Measurements from ENCODE around the gene TMEM267.
"Not testable (repeated sequence)": the region's sequence is repeated elsewhere in the genome, so short reads cannot be mapped to it uniquely, and the experiment has no call there.

TMEM267 gene

DNA sequence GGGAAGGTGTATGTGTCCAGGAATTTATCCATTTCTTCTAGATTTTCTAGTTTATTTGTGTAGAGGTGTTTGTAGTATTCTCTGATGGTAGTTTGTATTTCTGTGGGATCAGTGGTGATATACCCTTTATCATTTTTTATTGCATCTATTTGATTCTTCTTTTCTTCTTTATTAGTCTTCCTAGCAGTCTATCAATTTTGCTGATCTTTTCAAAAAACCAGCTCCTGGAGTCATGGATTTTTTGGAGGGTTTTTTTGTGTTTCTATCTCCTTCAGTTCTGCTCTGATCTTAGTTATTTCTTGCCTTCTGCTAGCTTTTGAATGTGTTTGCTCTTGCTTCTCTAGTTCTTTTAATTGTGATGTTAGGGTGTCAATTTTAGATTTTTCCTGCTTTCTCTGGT is 42.1 kb downstream of the TMEM267 start:
- FAIRE-seq = not testable (repeated sequence)

DNA sequence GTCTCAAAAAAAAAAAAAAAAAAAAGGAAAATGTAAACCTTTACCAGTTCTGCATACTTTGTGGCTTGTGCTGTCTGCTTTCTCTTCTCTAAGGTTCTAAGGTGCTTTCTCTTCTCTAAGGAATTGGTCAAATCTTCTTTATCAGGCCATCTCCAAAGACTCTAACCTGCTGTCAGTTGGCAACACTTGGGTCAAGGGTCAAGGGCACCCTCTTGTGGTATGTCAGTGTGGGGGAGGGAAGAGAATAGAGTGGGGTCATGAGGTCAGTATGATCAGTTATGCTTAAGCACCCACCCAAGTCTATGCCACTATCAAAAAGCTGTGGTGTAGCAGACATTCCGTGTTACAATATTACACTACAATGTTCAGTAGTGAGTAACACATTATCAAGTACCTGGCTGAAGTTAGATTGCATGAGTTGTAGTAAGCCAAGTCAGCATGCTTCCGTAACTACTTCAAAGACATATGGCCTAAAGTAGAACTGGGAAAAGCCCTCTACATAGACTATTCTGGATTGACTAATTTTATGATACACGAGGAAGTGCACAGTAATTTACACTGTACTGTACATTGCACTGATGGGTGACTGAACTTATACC is 46.5 kb downstream of the TMEM267 start:
- FAIRE-seq = no peak

DNA sequence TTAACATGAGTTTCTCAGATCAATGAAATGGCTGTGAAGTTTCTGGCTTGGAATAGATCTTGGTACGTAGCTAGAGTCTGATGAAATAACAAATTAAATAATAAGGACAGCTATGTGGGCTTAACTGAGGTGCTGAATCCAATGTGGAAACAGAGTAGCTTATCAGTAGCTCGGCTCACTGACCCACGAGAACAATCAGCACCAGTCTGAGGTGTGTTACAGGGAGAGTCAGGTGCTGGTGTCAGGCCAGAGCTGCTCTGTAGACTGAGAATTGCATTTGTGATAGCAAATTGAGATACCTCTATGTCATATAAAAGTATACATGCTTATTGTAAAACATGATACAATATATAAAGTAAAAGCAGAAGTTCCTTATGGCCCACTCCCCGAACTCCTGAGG is 50.3 kb downstream of the TMEM267 start:
- no peak for FAIRE-seq

DNA sequence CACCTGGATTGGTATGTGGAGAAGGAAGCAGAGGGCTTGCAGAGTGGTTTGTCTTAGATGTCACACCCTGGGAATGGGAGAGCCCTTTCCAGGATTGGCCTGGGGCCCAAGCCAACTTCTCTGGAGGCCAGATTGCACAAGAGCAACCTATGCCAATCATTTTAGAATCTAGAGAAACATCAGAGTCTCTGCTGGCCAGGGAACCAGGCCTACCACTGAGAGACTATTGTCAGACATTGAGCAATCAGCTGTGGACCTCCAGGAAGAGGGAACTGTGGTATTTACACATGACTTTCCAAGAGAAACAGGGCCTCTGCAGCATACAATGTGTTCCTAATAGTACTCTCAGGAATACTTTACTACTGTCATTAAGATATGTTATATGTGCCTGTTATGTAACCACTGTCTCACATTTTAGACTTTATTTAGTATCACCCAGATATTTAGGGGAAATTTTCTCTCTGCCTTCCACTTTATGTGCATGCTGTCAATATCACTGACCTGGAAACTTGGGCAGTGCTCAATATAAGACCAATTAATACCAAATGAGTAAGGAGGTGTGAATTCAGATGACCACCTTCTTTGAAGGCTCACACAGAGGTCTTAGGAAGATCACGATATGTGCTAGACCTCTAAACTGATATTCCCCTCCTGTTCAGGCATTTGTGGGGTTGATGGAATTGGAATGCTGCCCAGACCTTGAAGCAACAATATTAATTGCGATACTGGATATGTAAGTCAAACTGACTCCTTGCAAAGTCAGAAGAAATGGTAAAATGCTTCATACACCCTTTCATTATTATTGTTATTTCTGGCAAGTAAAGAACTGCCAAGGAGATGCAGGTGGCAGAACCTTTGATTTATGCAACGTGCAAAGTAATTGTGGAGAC is 50.9 kb downstream of the TMEM267 start:
- FAIRE-seq = no peak

DNA sequence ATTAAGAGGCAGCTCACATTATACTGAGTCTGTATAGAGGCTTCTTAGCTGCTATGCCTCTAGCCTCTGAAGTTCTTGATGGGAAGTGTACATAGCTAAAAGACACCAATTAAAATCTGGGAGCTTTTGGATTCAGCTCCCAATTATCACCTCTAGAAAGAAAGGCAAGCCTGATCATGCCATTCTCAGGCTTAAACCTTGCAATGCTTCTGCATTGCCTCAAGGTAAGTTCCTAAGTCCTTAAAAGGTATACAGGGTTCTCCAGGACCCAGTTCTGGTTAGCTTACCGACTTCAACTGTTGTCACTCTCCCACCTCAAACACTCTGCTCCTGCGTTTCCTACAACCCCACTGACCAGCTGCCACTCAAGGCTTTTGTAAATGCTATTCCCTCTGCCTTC is 54.0 kb downstream of the TMEM267 start:
- no peak for FAIRE-seq

DNA sequence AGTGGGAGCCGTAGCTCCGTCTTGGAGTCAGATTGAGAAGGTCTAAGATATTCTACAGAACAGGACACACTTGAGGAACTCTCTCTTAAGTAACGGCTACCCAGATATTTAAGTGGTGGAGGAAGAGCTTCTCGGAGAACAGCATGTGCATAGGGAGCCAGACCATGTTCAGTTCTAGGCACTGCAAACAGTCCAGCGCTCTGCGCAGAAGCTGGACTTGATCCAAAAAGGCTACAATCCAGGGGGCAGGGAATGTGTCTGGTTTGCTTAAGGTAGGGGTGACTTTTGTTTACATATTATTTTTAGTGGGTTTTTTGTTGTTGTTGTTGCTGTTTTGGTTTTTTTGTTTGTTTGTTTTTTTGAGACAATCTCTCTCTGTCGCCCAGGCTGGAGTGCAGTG is 54.6 kb downstream of the TMEM267 start:
- FAIRE-seq = no peak

DNA sequence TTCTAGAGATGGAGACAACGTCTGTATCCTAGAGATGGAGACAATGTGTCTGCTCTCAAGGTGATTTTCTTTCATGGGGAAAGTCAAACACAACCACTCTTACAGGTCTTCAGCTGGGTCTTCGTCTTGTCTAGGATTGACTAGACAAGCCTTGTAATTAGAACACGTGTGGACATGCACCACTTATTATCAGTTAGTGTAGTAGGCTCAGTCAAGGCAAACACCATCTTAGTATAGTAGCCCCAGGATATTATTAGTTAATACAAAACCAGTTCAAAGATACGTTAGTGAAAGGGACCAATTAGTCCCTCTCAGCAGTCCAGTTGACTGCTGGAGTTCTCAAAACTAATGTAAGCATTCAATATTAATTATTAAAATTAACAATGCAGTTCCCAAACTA is 56.4 kb downstream of the TMEM267 start:
- FAIRE-seq = no peak

DNA sequence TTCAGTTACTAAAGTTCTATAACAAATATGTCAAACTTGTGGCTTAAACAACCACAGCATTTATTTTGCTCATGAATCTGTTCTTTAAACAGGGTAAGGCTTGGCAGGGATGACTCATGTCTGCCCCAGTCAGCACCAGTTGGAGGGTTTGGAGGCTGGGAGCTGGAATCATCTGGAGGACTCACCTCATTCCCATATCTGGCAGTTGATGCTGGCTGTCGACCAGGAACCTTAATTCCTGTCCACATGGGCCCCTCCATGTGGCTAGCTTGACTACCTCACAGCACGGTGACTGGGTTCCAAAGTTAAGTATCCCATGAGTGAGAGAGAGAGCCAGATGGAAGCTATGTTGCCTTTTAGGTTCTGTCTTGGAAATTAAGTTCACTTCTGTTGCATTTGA is 57.7 kb downstream of the TMEM267 start:
- FAIRE-seq = no peak

DNA sequence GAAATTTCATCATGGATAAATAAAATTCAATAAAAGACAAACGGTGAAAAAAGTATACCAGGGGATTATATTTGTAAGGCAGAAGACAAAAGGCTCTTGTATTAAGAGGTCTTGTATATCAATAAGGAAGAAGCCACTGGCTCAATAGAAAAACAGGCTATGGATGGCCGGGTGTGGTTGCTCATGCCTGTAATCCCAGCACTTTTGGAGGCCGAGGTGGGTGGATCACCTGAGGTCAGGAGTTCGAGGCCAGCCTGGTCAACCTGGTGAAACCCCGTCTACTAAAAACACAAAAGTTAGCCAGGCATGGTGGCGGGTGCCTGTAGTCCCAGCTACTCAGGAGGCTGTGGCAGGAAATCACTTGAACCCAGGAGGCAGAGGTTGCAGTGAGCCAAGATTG is 60.6 kb downstream of the TMEM267 start:
- not testable (repeated sequence) for FAIRE-seq

DNA sequence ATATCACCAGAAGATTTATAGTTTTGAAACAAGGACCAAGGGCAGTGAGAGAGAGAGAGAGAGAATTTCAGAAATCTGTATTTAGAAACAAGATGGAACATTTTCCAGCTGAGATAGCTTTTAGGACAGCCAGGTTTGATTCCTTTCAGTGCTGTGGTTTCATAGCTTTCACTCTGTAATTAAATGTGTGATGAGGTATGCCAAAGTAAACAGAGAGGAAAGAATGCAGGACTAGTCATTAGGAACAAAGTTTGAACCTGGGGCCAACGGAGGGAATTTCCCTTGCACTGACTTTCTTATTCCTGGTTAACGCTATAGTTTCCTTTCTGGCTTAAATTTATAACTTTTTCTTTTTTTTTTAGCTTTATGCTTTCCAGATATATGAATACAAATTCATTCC is 61.5 kb downstream of the TMEM267 start:
- FAIRE-seq = no peak

DNA sequence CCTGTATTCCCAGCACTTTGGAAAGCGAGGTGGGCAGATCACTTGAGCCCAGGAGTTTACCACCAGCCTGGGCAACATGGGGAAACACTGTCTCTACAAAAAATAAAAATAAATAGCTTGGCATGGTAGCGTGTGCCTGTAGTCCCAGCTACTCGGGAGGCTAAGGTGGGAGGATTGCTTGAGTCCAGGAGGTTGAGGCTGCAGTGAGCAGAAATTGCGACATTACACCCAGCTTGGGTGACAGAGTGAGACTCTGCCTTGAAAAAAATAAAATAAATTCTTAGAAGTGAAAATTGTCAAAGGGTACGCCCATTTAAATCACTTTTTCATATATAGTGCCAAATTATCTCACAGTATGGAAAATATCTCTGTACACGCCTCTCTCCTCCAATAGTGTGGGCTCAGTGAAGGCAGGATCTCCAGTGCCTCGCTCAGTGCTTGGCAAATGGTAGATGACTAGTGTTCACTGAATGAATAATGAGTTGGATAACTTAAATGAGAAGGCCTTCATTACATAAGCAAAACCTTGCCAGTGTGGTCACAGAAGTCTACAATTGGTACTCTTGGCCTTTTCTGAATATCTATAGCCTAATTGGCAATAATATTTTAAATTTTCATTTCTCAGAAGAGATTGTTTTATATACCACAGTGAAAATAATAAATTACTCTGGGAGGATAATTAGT is 62.1 kb downstream of the TMEM267 start:
- no peak for FAIRE-seq

DNA sequence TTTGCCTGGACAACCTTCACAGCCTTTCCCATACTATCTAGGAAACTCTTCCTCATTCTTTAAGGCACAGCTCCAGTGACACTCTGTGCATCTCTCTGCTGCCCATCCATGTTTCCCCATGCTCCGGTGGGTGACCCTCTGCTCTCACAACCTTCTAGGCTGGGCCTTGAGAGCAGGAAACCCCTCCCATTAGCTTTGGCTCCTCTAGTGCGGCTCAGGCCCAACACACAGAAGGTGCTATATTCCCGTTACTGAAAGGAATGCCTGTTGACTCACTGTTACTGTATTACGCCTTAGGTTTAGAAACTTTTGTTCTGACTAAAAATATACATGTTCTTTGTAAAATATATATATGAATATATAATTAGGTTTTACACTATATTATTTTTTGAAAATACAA is 63.4 kb downstream of the TMEM267 start:
- no peak for FAIRE-seq

DNA sequence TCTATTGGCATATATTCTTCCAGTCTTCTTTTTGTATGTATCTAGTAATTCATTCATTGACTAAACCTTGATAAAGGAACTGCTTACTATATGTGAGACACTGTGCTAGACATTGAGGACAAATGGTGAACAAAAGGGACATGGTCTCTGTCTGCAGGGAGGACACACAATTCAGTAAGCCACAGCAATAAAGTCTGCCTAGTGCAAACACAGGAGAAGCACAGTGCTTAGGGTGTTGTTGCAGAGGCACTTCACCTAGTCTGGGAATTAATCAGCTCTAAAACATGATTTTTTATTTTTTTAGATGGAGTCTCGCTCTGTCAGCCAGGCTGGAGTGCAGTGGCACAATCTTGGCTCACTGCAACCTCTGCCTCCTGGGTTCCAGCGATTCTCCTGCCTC is 65.1 kb downstream of the TMEM267 start:
- no peak for FAIRE-seq

DNA sequence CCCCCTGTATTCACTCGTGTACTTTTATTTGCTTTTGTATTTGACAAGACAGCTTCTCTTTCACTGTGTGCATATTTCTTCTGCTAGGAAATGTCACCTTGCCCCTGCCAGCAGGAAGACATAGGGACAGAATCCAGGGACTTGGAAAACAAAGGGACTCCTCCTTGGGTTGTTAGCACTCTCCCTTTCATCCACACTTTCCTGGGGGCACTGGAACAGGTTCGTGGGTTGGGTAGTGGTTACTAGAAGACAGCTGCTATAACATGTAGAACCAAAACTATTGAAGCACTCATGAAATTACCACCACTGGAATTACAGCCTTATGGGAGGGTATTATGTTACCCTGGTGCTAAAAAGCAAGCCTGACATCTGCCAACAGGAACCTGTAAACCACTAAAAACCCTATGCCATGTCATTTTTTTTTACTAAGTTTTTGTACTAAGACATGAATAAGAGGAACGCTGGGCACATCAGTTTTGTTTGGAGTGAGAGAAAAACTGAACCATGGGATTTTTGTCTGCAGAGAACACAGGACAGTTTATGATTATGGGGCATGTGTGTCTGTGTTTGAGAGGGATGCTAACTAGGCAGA is 66.8 kb downstream of the TMEM267 start:
- FAIRE-seq = no peak

DNA sequence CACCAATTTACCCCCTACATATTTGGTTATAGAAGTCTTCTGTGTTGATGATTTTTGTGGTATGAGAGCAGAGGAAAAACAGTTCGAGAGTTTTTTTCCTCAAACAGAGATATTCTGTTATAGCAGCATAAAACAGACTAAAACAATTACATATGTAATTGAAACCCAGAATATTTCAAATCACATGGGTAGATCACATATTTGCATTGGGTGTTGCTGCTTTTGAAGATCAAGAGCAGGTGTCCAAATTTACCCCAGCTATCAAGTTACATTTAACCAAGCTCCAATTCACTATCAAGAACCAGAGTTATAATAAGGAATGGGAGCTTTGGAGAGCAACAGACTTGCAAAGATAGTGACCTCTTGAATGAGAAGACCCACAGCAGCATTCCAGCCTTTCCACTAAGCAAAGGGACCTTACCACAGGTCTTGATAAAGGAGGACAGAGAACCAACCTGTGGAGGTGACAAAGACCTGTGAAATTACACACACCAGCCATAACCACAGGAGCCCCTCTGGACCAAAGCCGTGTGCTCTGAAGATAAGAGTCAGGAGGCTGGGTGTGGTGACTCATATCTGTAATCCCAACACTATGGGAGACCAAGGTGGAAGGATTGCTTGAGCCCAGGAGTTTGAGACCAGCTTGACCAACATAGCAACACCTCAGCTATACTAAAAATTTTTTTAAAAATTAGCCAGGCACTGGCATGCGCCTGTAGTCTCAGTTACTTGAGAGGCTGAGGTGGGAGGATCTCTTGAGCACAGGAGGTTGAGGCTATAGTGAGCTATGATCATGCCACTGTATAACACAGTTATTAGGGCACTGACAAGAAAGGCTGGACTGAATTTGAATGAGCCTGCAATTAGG is 67.5 kb downstream of the TMEM267 start:
- FAIRE-seq = no peak

DNA sequence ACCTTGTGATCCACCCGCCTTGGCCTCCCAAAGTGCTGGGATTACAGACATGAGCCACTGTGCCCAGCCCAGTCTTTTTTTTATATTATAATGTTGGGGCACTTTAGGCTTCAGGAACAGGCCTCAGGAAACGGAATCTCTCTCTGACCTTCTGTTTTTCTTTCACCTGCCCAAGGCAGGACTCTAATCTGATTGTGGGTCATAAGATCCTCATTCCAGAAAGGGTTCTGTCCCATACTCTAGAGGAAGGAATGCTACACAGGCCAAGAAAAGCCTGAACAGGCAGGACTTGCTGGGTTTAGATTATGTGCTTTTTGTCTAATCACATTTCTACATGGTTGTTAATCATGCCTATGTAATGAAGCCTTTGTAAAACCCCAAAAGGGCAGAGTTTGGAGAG is 69.7 kb downstream of the TMEM267 start:
- no peak for FAIRE-seq

DNA sequence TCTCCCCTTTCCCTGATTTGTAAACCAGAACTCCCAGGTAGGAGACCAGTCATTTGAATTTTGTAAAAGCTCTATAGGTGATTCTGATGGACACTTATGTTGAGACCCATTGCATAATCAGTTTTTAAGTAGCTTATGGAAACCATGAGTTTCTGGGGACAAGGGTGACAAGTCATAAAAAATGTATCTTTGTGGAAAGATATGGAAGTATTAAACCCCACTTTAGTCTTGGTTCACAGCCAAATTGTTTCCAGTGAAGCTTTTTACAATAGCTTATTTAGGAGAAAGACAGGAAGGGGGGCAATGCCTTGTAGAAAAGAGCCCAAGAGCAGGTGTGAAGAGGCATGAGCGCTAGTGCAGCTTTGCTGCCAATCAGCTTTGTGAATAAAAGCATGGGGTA is 71.0 kb downstream of the TMEM267 start:
- FAIRE-seq = no peak

DNA sequence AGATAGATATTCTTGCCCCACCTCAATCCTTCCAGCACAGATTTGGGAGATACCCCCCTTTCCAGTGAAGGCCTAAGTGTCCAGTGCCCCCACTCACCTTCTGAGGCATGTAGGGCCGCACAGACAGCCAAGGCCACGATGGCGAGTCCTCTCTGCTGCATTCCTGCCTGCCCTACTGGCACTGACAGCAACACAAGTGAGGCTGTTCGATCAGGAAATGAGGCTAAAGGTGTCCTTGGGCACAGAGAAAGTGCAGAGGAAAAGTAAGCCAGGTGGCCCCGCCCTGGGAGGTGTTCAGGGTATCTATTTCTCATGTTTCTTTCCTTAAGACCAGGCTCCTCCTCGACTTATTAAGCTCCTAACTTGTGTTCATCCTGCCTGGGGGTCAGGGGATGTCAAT is 71.5 kb downstream of the TMEM267 start, which contains the start of gene CCL28:
TSS of gene CCL28 (minus strand) at position 236 of the 400 bp plus-strand sequence. CDS start at position 161, 75 bp downstream.
- FAIRE-seq = no peak

DNA sequence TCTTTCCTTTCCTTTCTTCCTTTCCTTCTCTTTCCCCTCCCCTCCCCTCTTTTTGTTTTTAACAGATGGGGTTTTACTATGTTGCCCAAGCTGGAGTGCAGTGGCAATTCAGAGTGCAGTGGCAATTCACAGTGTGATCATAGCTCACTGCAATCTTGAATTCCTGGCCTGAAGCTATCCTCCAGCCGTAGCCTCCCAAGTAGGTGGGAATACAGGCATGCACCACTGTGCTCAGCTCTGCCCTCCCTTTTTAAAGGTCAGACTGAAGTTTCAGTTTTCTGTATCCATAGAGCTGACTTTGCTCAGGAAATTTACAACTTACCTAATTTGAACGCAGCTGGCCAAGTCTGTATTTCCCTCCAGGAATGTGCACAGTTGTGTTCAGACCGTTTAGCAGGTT is 72.2 kb downstream of the TMEM267 start:
- FAIRE-seq = no peak

DNA sequence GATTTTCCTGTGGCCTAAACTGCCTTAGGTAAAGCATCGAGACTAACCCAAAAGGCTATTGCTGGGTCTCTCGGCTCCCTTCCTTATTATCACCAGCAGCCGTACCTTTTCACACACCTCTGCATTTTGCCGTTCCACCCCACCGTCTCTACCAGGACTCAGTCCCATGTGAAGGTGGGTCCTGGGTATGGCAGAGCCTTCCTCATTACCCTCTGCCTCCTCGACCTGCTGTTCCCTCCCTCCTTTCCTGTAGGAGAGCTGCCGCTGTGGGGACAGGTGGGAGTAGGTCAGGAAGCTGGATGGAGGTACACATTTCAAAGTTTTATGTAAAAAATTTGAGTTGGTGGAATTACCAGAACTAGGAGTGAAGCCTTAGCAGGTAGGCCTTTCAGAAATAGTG is 73.3 kb downstream of the TMEM267 start:
- no peak for FAIRE-seq

DNA sequence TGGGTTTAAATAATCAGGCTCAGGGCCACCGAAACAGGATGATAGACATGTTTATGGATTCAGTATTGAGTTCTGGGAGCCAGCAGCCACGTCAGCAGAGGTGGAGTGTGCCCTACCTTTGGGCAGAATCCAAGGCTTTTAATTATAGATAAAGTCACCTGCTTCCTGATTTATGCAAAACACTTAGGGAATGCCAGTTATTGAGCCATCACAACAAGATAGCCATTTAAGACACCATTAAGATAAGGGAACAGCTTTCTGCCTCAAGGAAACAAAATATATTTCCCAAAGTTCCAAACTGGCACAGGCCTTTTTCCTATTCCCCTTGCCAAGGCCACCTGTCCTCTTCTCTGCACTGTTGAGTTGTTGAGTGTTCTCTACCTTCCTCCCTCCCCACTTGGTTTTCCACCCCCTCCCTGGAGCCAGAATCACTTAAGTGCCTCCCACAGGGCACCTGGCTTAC is 73.8 kb downstream of the TMEM267 start:
- no peak for FAIRE-seq

DNA sequence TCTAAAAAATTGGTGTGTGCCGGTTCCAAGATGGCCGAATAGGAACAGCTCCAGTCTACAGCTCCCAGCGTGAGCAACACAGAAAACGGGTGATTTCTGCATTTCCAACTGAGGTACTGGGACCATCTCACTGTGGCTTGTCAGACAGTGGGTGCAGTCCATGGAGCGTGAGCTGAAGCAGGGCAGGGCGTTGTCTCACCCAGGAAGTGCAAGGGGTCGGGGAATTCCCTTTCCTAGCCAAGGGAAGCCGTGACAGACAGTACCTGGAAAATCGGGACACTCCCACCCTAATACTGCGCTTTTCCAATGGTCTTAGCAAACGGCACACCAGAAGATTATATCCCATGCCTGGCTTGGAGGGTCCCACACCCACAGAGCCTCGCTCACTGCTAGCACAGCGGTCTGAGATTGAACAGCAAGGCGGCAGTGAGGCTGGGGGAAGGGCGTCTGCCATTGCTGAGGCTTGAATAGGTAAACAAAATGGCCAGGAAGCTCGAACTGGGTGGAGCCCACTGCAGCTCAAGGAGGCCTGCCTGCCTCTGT is 81.1 kb downstream of the TMEM267 start:
- not testable (repeated sequence) for FAIRE-seq
